ENCODE data around the gene NELFCD. TPM values are rescaled to one million over a fixed set of nuclear protein-coding genes. Genes with fewer than 3 reads are reported as not detected.

The NELFCD gene
- total and polyA plus RNA-seq, 2 donors (not counting 1 experiment from before 2014, with no cell fraction given): 80.2 to 107 TPM

GRCh38 chr20:59000326-59000725, 19.3 kb downstream of the NELFCD start:
- ChIA-PET POLR2A (interaction anchor here (0.7 kb wide), 1 partner anchor 857 kb away, joined by 4 read pairs; no protein-coding TSS in a partner anchor), CTCF (no interaction called here)
- Histone ChIP-seq H3K27ac (ENCODE audit: low read length in 2 of 2) (no peak overlapping the region), H3K4me1 (ENCODE audit: control insufficient read depth in 2 of 2, insufficient read depth in 2 of 2, low read length in 2 of 2) (peaks cover 28 to 44% of the 10 kb centered on the region in 2 donors), H3K36me3 (replicated peaks in 1 of 2; ENCODE audit: control extremely low read depth in 1 of 2, control insufficient read depth in 1 of 2, extremely low read depth in 1 of 2, insufficient read depth in 2 of 2, low read length in 1 of 2) (peaks cover 0 to 81% of the 10 kb centered on the region in 2 experiments), H2AFZ (ENCODE audit: insufficient read depth, low read depth, low read length, poor library complexity, severe bottlenecking) (no peak overlapping the region), H3K9ac (ENCODE audit: low read length) (no peak overlapping the region), H3K79me2 (ENCODE audit: control insufficient read depth, insufficient read depth, low read length) (peaks cover 71% of the 10 kb centered on the region), H3K9me3 (ENCODE audit: control extremely low read depth in 1 of 3, control insufficient read depth in 2 of 3, insufficient read depth in 1 of 3, low read length in 2 of 3) (no peaks in the 10 kb centered on the region), H4K20me1 (ENCODE audit: control insufficient read depth, insufficient read depth, low read length, poor library complexity, severe bottlenecking) (peaks cover 80% of the 10 kb centered on the region), H3K4me3 (ENCODE audit: control extremely low read depth in 1 of 5, extremely low read depth in 1 of 5, insufficient read depth in 1 of 5, low read depth in 2 of 5, low read length in 4 of 5) (no peak overlapping the region), H3K27me3 (replicated peaks in 1 of 4; ENCODE audit: control extremely low read depth in 1 of 4, control insufficient read depth in 3 of 4, insufficient read depth in 4 of 4, low read length in 3 of 4) (no peaks in the 10 kb centered on the region), H3K4me2 (replicated peaks; ENCODE audit: low read depth, low read length, poor library complexity, severe bottlenecking) (no peak overlapping the region)
- Mint-ChIP-seq H3K27ac (no peak overlapping the region), H3K9me3 (ENCODE audit: insufficient read depth) (no peaks in the 10 kb centered on the region), H3K4me3 (no peak overlapping the region), H3K27me3 (no peaks in the 10 kb centered on the region), H3K4me1 (peaks cover 56% of the 10 kb centered on the region)
- no peak for TF ChIP-seq EZH2 (IDR thresholded peaks at IDR 0.05; ENCODE audit: borderline replicate concordance, insufficient read depth, low read depth, low read length, poor library complexity, severe bottlenecking)
- no peak for TF ChIP-seq CTCF (IDR thresholded peaks at IDR 0.05)
- ATAC-seq (ENCODE audit: low read depth) (no peak), DNase-seq (no peak)
- WGBS (ENCODE audit: insufficient coverage): 50% methylated on average over 2 of the region's 3 CpGs
- intact Hi-C loops (cut with micrococcal nuclease): loop anchor here (10.0 kb wide), 2 partner anchors 1316 to 1606 kb away; partner anchors contain the start of gene RBM38

GRCh38 chr20:59001068-59001448, 20.0 kb downstream of the NELFCD start:
- Mint-ChIP-seq H3K27me3 (no peaks in the 10 kb centered on the region), H3K4me3 (no peak overlapping the region), H3K9me3 (ENCODE audit: insufficient read depth) (no peaks in the 10 kb centered on the region), H3K4me1 (peaks cover 54% of the 10 kb centered on the region), H3K27ac (no peak overlapping the region)
- ChIA-PET POLR2A (interaction anchor here (1.3 kb wide), 1 partner anchor 9 kb away, joined by 3 read pairs; no protein-coding TSS in a partner anchor), CTCF (no interaction called here)
- intact Hi-C loops (cut with micrococcal nuclease): loop anchor here (10.0 kb wide), 2 partner anchors 1316 to 1606 kb away; partner anchors contain the start of gene RBM38
- Histone ChIP-seq H3K27me3 (replicated peaks in 1 of 4; ENCODE audit: control extremely low read depth in 1 of 4, control insufficient read depth in 3 of 4, insufficient read depth in 4 of 4, low read length in 3 of 4) (no peaks in the 10 kb centered on the region), H3K4me2 (replicated peaks; ENCODE audit: low read depth, low read length, poor library complexity, severe bottlenecking) (no peak overlapping the region), H3K9me3 (ENCODE audit: control extremely low read depth in 1 of 3, control insufficient read depth in 2 of 3, insufficient read depth in 1 of 3, low read length in 2 of 3) (no peaks in the 10 kb centered on the region), H3K79me2 (ENCODE audit: control insufficient read depth, insufficient read depth, low read length) (peaks cover 78% of the 10 kb centered on the region), H3K27ac (ENCODE audit: low read length in 2 of 2) (no peak overlapping the region), H2AFZ (ENCODE audit: insufficient read depth, low read depth, low read length, poor library complexity, severe bottlenecking) (no peak overlapping the region), H4K20me1 (ENCODE audit: control insufficient read depth, insufficient read depth, low read length, poor library complexity, severe bottlenecking) (peaks cover 80% of the 10 kb centered on the region), H3K36me3 (replicated peaks in 1 of 2; ENCODE audit: control extremely low read depth in 1 of 2, control insufficient read depth in 1 of 2, extremely low read depth in 1 of 2, insufficient read depth in 2 of 2, low read length in 1 of 2) (peaks cover 0 to 74% of the 10 kb centered on the region in 2 experiments), H3K4me1 (ENCODE audit: control insufficient read depth in 2 of 2, insufficient read depth in 2 of 2, low read length in 2 of 2) (peaks cover 34 to 47% of the 10 kb centered on the region in 2 donors), H3K4me3 (ENCODE audit: control extremely low read depth in 1 of 5, extremely low read depth in 1 of 5, insufficient read depth in 1 of 5, low read depth in 2 of 5, low read length in 4 of 5) (no peak overlapping the region), H3K9ac (ENCODE audit: low read length) (no peak overlapping the region)
- DNase-seq (no peak), ATAC-seq (ENCODE audit: low read depth) (no peak)
- WGBS (ENCODE audit: insufficient coverage): 87% methylated on average over 11 of the region's 13 CpGs
- no peak for TF ChIP-seq EZH2 (IDR thresholded peaks at IDR 0.05; ENCODE audit: borderline replicate concordance, insufficient read depth, low read depth, low read length, poor library complexity, severe bottlenecking)
- TF ChIP-seq CTCF (IDR thresholded peaks at IDR 0.05): no peak
